Right cardiac atrium (tissue), 5 donors: ENCODE results near the gene NPM1. TPM values are rescaled to one million over a fixed set of nuclear protein-coding genes. Genes with fewer than 3 reads are reported as not detected.

Experiments
- ATAC-seq, 2 donors: fragments of 200-7000 bp; cut with Tn5 transposase; one replicate each; pipeline versions ENCODE4 v1.8.0 to v1.9.1; 2020; ENCODE audit warnings: moderate library complexity in 2 of 2, mild to moderate bottlenecking in 1 of 2
- DNase-seq, 3 donors: peaks; one replicate each; pipeline ENCODE4 v3.0.0-alpha.2; 2020
- H3K27ac ChIP-seq: one replicate; pipeline ENCODE4 v1.5.1; 2013; ENCODE audit warnings: mild to moderate bottlenecking, low read length, control low read depth, moderate library complexity
- H3K27me3 ChIP-seq: one replicate; pipeline ENCODE4 v1.6.1; 2013; ENCODE audit not compliant: control insufficient read depth, insufficient read depth
- H3K4me1 ChIP-seq: one replicate; pipeline ENCODE4 v1.6.1; 2013; ENCODE audit warnings: low read length; ENCODE audit not compliant: control insufficient read depth, insufficient read depth
- H3K4me3 ChIP-seq: one replicate; pipeline ENCODE4 v1.5.1; 2013; ENCODE audit warnings: low read length, control low read depth
- H3K9me3 ChIP-seq: one replicate; pipeline ENCODE4 v1.6.1; 2013; ENCODE audit warnings: low read length; ENCODE audit not compliant: control insufficient read depth
- WGBS: extraction: QIAGEN DNeasy Blood & Tissue Kit; methylation state at CpG from one replicate; pipeline ENCODE4 v1.1.7; 2013; 5-methylcytosine and 5-hydroxymethylcytosine counted together
- intact Hi-C, 4 donors: fragments of 100-400 bp; cut with DNase I; formaldehyde crosslinking; loops; one replicate each; pipeline versions ENCODE4 v1.11.0 to v1.14.0; 2022 to 2023
- polyA plus RNA-seq: library from polyadenylated mRNA; stranded (reverse); fragments of 200-250 nt; gene quantifications from one replicate; pipeline ENCODE4 v1.2.3, GENCODE V29; 2013
- total RNA-seq, 4 donors: library from RNA; stranded (reverse); fragmentation: NEBNext Ultra II Directional; extraction: Animal tissue kit (Norgen Biotek cat#: 25700); gene quantifications; one replicate each; pipeline ENCODE4 v1.2.1, GENCODE V29; 2021
- donor health status: healthy with polysubstance abuse.
- donor health status: DM: no; HTN: yes; CAD: no.
- donor health status: DM: no; HTN: no; CAD: no.
- donor health status: DM: no; HTN: yes; CAD: no; lungs with severe emphysema.
- donor health status: DM: yes; HTN: yes; CAD: no.

NPM1 gene
- total and polyA plus RNA-seq, 5 donors: 355 to 887 (median 475) TPM

- Histone ChIP-seq H3K27me3 (no peaks in the 10 kb centered on the region), H3K4me3 (no peak overlapping the region), H3K4me1 (peaks cover 2% of the 10 kb centered on the region), H3K27ac (no peak overlapping the region), H3K9me3 (no peaks in the 10 kb centered on the region)
- no peak for ATAC-seq
- intact Hi-C loops: no loop called here
- WGBS: 77% methylated on average over 14 of the region's 14 CpGs
- DNase-seq: no peak
These were observed 49.7 kb downstream of the NPM1 start for GRCh38 chr5:171437286-171437821.

GRCh38 chr5:171438738-171439137 lies 51.1 kb downstream of the NPM1 start:
- intact Hi-C loops: no loop called here
- ATAC-seq (no peak), DNase-seq (no peak)
- Histone ChIP-seq H3K9me3 (no peaks in the 10 kb centered on the region), H3K27me3 (no peaks in the 10 kb centered on the region), H3K4me1 (peaks cover 4% of the 10 kb centered on the region), H3K27ac (no peak overlapping the region), H3K4me3 (no peak overlapping the region)
- 79% methylated on average over 4 of the region's 4 CpGs for whole genome bisulfite sequencing

DNA sequence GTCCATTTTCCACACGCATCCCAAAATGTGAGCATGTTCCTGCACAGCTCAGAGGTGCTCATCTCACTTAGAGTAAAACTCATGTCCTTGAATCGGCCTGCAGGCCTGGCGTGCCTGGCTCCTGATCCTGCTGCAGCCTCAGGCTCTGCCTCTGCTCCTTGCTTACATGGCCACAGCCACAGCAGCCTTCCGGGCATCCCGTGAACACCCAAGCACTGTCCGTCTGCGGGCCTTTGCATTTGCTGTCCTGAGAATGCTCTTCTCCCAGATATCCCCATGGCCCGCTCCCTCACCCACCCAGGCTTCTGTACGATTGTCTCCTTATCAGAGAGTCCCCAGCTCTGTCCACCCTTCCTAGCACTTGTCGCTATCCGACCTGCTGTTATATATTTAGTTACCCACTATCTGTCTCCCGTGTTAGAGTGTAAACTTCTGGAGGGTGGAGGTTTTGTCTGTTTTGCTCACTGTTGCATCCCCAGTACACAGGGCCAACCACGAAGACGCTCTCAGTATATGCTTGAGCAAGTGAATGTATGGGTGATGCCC lies 53.7 kb downstream of the NPM1 start:
- Histone ChIP-seq H3K27ac (peak overlapping the region; percentile 26), H3K9me3 (no peaks in the 10 kb centered on the region), H3K4me3 (no peak overlapping the region), H3K4me1 (peaks cover 4% of the 10 kb centered on the region), H3K27me3 (no peaks in the 10 kb centered on the region)
- intact Hi-C loops: no loop called here
- ATAC-seq (peak in 1 of 2 donors; percentile 44), DNase-seq (no peak)
- 71% methylated on average over 14 of the region's 14 CpGs for WGBS

GRCh38 chr5:171442287-171443042 lies 54.8 kb downstream of the NPM1 start:
- 43% methylated on average over 13 of the region's 13 CpGs for WGBS
- Histone ChIP-seq H3K4me3 (no peak overlapping the region), H3K4me1 (peaks cover 4% of the 10 kb centered on the region), H3K27ac (no peak overlapping the region), H3K9me3 (no peaks in the 10 kb centered on the region), H3K27me3 (no peaks in the 10 kb centered on the region)
- peak; percentile 48 to 83 (median 77) for DNase-seq
- intact Hi-C loops: no loop called here
- peak in 1 of 2 donors; percentile 20 for ATAC-seq

DNA sequence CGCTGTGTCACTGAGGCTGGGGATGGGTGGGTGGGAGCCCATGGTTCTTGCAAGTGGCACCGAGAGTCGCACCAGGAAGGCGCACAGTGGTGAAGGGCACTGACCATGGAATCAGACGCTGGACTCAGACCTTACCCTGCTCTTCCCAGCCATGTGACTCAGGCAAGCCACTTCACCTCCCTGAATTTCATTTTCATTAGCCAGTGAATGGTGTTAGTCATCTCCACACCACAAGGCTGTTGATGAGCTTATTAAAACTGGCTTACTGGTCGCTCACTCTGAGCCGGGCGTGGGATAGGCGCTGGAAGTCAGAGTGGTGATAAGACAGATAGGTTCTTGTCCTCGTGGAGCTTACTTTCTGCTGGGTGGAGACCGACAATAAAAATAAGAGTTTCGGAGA lies 56.9 kb downstream of the NPM1 start:
- 92% methylated on average over 12 of the region's 12 CpGs for WGBS
- Histone ChIP-seq H3K27me3 (no peaks in the 10 kb centered on the region), H3K4me1 (peaks cover 4% of the 10 kb centered on the region), H3K9me3 (no peaks in the 10 kb centered on the region), H3K4me3 (no peak overlapping the region), H3K27ac (no peak overlapping the region)
- DNase-seq: no peak
- no peak for ATAC-seq
- intact Hi-C loops: no loop called here

DNA sequence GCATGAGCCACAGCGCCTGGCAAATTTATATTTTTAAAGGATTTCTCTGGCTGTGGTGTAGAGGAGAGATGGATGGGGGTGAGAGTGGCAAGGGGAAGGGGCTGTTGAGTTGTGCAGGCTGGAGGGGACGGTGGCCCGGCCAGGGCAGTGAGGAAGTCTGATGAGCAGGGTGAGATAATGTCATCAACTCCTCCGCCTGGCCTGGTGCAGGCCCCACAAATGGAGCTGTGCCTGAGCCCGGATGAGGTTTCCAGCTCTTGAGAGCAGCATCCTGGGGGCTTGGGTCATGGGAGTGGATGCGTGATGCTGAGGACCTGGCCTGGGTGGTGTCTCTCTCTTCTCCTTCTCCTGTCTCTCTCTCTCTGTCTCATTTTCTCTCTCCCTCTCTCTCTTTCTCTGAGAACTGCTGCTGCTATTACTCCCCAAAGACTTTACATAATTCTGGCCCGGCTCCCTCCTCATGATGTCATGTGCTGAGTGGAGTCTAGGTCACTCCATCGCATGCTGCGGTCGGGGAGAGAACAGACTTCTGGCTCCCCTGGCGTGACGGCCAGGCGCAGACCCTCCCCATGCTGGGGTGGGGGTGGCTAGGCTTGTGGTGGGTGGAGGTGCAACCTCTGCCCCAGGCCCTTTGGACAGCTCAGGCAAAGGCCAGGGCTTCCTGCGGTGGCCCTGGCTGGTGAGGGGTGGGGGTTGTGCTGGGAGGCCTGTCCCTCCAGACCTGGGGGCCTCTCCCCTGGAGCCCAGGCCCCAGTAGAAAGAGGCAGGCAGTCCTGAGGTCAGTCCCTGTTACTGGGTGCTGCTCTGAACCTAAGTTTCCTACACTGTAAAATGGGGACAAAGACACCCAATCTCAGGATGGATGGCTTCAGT lies 58.2 kb downstream of the NPM1 start:
- peak; percentile 50 to 67 for ATAC-seq
- DNase-seq: peak; percentile 76 to 82 (median 79)
- intact Hi-C loops: no loop called here
- Histone ChIP-seq H3K9me3 (no peaks in the 10 kb centered on the region), H3K27ac (no peak overlapping the region), H3K27me3 (no peaks in the 10 kb centered on the region), H3K4me1 (peaks cover 3% of the 10 kb centered on the region), H3K4me3 (no peak overlapping the region)
- 54% methylated on average over 14 of the region's 14 CpGs for WGBS

DNA sequence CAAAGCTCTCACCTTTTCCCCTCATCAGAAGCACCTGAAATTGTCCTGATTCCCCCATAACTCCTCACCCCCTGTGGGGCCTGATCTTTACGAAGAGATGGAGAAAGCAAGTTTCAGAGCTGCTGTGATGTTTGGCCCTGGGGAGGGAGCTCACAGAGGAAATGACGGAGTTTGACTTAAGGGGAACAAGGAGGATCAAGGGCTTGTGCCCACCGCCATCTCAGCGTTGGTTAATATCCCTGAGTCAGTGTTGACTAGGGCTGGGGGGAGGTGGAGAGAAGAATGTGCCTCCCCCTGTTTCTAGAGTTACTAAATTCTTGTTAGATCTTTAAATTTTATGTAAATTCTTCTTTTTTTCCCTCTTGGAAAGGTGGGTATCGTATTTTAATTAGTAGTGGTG lies 59.6 kb downstream of the NPM1 start:
- no peak for ATAC-seq
- DNase-seq: no peak
- Histone ChIP-seq H3K4me3 (no peak overlapping the region), H3K4me1 (peaks cover 3% of the 10 kb centered on the region), H3K9me3 (no peaks in the 10 kb centered on the region), H3K27me3 (no peaks in the 10 kb centered on the region), H3K27ac (no peak overlapping the region)
- intact Hi-C loops: no loop called here
- 92% methylated on average over 5 of the region's 5 CpGs for WGBS

DNA sequence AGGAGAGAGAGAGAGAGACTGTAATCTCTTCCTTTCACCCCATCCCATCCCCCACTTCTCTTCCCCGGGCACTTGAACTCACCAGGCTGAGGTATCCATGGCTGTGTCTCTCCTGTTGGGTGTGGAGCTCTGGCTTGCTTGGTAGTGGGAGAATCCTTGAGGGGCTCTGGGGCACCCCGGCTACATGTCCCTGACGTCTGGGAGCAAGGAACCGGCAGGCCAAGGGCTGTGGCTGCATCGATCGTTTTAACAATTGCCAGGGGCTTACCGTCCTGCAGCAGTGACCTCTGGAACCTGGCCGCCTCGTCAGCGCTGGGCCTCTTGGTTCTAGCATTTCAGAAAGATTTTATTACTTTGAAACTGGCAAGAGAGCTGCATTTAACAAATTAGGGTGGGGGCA lies 61.8 kb downstream of the NPM1 start:
- DNase-seq (no peak), ATAC-seq (no peak)
- Histone ChIP-seq H3K27me3 (no peaks in the 10 kb centered on the region), H3K9me3 (no peaks in the 10 kb centered on the region), H3K27ac (no peak overlapping the region), H3K4me3 (no peak overlapping the region), H3K4me1 (no peaks in the 10 kb centered on the region)
- WGBS: 91% methylated on average over 10 of the region's 10 CpGs
- intact Hi-C loops: no loop called here

GRCh38 chr5:171450423-171451331 lies 63.0 kb downstream of the NPM1 start:
- H3K4me1 ChIP-seq: no peaks in the 10 kb centered on the region
- 35% methylated on average over 88 of the region's 88 CpGs for WGBS
- ATAC-seq (peak; percentile 78 to 91), DNase-seq (peak; percentile 82 to 90 (median 89))
- H3K27me3 ChIP-seq: no peaks in the 10 kb centered on the region
- peak overlapping the region; percentile 47 for H3K4me3 ChIP-seq
- intact Hi-C loops: no loop called here
- peak overlapping the region; percentile 75 for H3K27ac ChIP-seq
- H3K9me3 ChIP-seq: no peaks in the 10 kb centered on the region

DNA sequence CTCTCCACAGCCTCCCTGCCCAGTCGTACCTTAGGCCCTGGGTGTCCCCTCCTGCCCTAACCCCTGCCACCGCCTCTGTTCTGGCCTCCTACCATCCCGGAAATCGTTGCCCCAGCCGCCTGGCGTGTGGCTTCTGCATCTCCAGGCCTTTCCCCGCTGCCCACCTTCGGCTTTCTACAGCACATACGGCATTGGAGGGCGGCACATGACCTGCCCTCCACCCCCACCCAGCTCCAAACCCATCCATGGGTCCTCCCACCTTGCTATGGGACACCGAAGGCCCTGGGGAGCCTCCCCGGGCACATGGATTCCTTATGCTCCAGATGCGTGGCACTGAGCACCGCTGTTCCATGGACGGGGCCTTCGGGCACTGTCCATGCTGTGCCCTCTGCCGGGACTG lies 63.8 kb downstream of the NPM1 start:
- ATAC-seq: peak in 1 of 2 donors; percentile 2
- Histone ChIP-seq H3K4me3 (peak overlapping the region; percentile 47), H3K9me3 (no peaks in the 10 kb centered on the region), H3K27ac (no peak overlapping the region), H3K4me1 (no peaks in the 10 kb centered on the region), H3K27me3 (no peaks in the 10 kb centered on the region)
- intact Hi-C loops: no loop called here
- WGBS: 85% methylated on average over 17 of the region's 17 CpGs
- no peak for DNase-seq
